ENCODE measurements around the gene MAPRE2. TPM values are rescaled to one million over a fixed set of nuclear protein-coding genes. Genes with fewer than 3 reads are reported as not detected.

MAPRE2 gene
- total RNA-seq, 2 donors from 2014 or later: 32.8 to 44.4 TPM

DNA sequence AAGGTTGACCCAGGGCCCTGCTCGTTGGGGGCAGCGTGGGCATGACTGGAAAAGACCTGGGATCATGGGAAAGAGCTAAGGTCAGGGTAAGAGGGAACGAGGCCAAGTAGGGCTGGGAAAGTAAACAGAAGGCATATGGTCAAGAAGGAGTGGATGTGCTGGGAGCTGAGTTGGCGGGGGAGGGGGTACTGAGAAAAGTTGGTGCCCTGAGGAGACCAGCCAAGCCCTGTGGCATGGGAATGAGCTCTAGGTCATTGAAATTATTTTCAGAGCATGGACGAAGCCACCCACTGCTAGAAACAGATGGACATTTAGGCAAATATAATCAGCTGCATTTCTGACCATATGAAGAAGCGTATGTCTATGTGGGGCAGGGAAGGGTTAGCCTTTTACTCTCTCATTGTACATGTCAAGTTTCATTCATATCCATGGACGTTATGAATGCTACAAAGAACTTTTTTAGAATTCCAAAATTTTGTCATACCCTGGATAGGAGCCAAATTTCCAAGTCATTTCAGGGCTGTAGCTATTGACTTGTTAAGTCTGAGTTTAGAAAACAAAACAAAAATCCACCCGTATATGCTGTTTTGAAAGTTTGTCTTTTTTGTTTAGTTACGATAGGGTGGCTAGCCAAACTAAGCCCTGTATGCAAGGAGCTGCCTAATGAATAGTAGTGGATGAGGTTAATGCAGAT is 19.1 kb downstream of the MAPRE2 start:
- Mint-ChIP-seq H3K4me1 (ENCODE audit: low read depth in 2 of 2) (peaks cover 41 to 54% of the 10 kb centered on the region in 2 donors), H3K27me3 (no peaks in the 10 kb centered on the region), H3K9me3 (no peaks in the 10 kb centered on the region), H3K27ac (peak overlapping the region in 1 of 2 donors; percentile 58), H3K36me3 (no peaks in the 10 kb centered on the region), H3K4me3 (no peak overlapping the region)
- no peak for DNase-seq (ENCODE audit: low spot score)
- no peak for ATAC-seq

DNA sequence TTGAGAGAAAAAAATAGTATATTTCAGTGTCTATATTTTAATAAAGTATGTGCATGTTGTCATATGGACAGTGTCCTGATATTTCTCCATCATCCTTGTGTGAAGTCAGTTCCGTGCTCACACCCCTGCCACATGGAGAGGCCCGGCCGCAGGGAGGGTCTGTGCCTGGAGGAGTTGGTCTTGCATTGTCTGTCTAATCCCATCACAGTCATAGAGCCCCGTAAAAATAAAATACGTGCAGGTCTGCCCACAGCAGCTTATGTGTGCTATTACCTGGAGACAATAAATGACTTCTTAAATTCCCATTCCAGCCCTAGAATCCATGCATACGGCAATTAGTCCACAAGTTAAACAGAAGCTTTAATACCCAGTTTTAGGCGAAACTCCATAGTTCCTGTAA is 20.1 kb downstream of the MAPRE2 start:
- no peak overlapping the region for H3K4me3 Mint-ChIP-seq
- ATAC-seq (no peak), DNase-seq (ENCODE audit: low spot score) (no peak)
- no peaks in the 10 kb centered on the region for H3K27me3 Mint-ChIP-seq
- peak overlapping the region; percentile 9 to 58 for H3K27ac Mint-ChIP-seq
- no peaks in the 10 kb centered on the region for H3K36me3 Mint-ChIP-seq
- H3K9me3 Mint-ChIP-seq: no peaks in the 10 kb centered on the region
- H3K4me1 Mint-ChIP-seq (ENCODE audit: low read depth in 2 of 2): peaks cover 39 to 58% of the 10 kb centered on the region in 2 donors

DNA sequence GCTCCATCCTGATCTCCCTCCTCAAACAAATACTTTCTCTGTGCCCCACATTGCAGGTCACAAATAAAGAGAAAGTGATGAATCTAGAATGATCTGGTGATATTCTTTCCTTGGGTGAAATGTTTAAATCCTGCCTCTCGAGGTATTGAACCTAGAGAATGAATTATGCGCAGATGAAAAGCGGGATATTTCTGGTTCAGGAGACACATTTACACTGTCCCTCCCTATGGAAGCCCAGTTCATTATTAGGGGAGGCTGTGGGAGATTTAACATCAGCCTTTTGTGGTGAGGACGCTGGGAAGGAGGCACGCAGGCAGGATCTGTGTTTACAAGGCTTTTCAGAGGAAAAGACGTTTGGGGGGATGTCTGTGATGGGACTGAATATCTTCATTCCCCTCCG is 20.6 kb downstream of the MAPRE2 start:
- Mint-ChIP-seq H3K4me3 (no peak overlapping the region), H3K27me3 (no peaks in the 10 kb centered on the region), H3K27ac (peak overlapping the region; percentile 9 to 58), H3K4me1 (ENCODE audit: low read depth in 2 of 2) (peaks cover 36 to 57% of the 10 kb centered on the region in 2 donors), H3K9me3 (no peaks in the 10 kb centered on the region), H3K36me3 (no peaks in the 10 kb centered on the region)
- DNase-seq (ENCODE audit: low spot score) (no peak), ATAC-seq (no peak)

DNA sequence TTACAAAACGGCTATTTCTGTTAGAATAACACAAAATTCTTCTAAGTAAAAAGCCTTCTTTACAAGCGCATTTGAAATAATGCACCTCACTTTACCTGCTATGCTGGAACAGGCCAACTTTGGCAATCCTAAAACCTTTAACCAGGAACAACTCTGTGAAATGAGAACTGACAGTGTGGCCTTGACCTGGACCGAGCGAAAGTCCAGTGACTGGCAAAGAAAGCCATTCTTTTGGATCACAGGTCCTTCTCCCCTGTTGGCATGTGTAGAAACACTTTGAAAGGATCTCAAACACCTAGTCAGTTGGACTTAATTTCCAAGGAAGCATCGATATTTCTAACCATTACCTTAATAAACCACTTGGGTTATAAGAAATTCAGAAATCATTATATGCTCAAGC is 21.2 kb downstream of the MAPRE2 start:
- no peaks in the 10 kb centered on the region for H3K27me3 Mint-ChIP-seq
- no peaks in the 10 kb centered on the region for H3K9me3 Mint-ChIP-seq
- ATAC-seq: no peak
- no peak for DNase-seq (ENCODE audit: low spot score)
- no peaks in the 10 kb centered on the region for H3K36me3 Mint-ChIP-seq
- peaks cover 36 to 58% of the 10 kb centered on the region in 2 donors for H3K4me1 Mint-ChIP-seq (ENCODE audit: low read depth in 2 of 2)
- H3K27ac Mint-ChIP-seq: peak overlapping the region in 1 of 2 donors; percentile 70
- H3K4me3 Mint-ChIP-seq: no peak overlapping the region

DNA sequence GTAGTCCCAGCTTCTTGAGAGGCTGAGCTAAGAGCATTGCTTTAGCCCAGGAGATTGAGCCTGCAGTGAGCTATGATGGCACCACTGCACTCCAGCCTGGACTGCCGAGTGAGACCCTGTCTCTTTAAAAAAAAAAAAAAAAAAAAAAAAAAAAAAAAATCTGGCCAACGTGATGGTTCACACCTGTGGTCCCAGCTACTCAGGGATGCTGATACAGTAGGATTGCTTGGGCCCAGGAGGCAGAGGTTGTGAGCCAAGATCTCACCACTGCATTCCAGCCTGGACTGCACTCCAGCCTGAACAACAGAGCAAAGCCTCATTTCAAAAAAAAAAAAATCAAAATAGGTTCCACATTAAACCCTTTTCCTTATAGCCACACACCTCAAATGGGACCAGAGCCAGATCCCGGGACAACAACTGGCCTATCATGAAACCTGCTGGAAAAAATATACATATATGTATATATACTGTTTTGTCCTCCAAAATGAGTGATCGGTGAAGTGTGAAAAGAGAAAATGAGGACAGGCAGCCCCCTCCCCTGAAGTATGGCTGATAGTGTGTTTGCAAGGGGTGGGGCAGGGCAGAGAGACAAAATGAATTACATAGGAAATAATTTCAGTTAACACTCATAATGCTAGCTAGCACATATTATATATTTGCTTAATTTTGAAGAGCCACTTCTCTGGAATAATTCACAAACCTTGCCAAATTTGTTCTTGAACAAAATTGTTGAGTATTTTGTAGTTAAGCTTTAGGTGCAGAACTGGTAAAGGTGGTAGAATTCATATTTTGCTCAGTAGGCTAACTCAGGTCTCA is 22.9 kb downstream of the MAPRE2 start:
- no peaks in the 10 kb centered on the region for H3K27me3 Mint-ChIP-seq
- no peak for ATAC-seq
- H3K27ac Mint-ChIP-seq: peak overlapping the region in 1 of 2 donors; percentile 48
- peaks cover 38 to 60% of the 10 kb centered on the region in 2 donors for H3K4me1 Mint-ChIP-seq (ENCODE audit: low read depth in 2 of 2)
- H3K9me3 Mint-ChIP-seq: no peaks in the 10 kb centered on the region
- no peak overlapping the region for H3K4me3 Mint-ChIP-seq
- no peaks in the 10 kb centered on the region for H3K36me3 Mint-ChIP-seq
- DNase-seq (ENCODE audit: low spot score): no peak

DNA sequence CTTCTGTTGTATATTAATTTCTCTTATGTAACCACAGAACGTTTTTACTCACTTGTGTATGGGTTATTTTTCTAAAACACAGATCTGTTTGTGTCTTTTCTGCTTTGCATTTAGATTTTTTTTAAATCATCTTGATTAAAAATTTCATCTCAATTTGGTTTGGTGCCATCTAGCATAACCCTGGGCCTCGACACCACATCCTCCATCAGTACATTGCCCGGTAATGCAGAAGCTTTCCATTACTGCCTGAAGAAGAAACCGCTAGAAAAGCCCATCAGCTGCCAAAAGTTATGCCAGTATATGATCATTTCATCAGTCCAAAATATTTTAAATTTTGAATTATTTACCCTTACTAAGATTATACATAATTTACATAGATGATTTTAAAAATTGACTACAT is 26.2 kb downstream of the MAPRE2 start:
- Mint-ChIP-seq H3K9me3 (no peaks in the 10 kb centered on the region), H3K4me1 (ENCODE audit: low read depth in 2 of 2) (peaks cover 33 to 46% of the 10 kb centered on the region in 2 donors), H3K27me3 (no peaks in the 10 kb centered on the region), H3K4me3 (no peak overlapping the region), H3K27ac (peak overlapping the region; percentile 9 to 74), H3K36me3 (peaks cover 6% of the 10 kb centered on the region)
- ATAC-seq (no peak), DNase-seq (ENCODE audit: low spot score) (no peak)

DNA sequence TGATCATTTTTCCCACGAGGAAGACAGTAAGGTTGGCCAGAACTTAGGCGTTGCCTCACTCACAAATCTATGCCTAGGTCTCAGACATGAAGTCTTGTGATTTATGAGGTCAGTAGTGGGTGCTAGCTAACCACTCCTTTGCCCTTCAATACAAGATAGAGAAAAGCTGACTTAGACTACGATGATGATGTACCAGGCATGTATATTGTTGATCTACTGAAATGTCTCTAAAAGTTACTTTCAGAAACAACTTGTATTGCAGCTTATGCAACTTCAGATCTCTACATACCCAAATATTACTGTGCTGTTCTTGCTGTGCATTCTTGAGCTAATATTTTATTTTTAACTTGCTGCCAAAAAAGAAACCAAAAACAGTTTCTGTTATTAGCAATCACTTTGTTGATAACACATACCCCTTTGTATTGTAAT is 30.6 kb downstream of the MAPRE2 start:
- ATAC-seq (peak in 1 of 2 donors; percentile 60), DNase-seq (ENCODE audit: low spot score) (no peak)
- Mint-ChIP-seq H3K27me3 (no peaks in the 10 kb centered on the region), H3K36me3 (peaks cover 6% of the 10 kb centered on the region), H3K4me1 (ENCODE audit: low read depth in 2 of 2) (peaks cover 41 to 58% of the 10 kb centered on the region in 2 donors), H3K9me3 (no peaks in the 10 kb centered on the region), H3K27ac (peak overlapping the region; percentile 70 to 79), H3K4me3 (peak overlapping the region; percentile 16)

DNA sequence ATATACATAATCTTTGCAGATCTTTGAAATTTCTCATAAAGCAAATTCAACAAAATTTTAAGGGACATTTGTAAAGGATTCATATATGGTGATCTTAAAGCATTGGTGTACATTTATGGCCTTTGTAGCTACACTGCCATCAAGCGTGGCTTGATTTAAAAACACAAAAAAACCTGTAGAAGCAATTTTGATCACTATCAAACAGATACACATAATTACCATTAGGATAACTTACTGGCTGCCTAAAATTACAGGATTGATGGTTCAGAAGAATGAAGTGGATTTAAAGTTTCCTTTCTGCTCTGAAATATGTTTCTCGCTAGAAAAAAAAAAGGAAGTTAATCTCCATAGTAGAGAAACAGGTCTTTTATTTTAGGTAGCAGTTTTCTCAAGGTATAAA is 31.4 kb downstream of the MAPRE2 start:
- no peak for ATAC-seq
- H3K4me1 Mint-ChIP-seq (ENCODE audit: low read depth in 2 of 2): peaks cover 41 to 59% of the 10 kb centered on the region in 2 donors
- H3K4me3 Mint-ChIP-seq: no peak overlapping the region
- peaks cover 6% of the 10 kb centered on the region for H3K36me3 Mint-ChIP-seq
- no peak for DNase-seq (ENCODE audit: low spot score)
- no peaks in the 10 kb centered on the region for H3K27me3 Mint-ChIP-seq
- H3K9me3 Mint-ChIP-seq: no peaks in the 10 kb centered on the region
- H3K27ac Mint-ChIP-seq: peak overlapping the region; percentile 70 to 79

DNA sequence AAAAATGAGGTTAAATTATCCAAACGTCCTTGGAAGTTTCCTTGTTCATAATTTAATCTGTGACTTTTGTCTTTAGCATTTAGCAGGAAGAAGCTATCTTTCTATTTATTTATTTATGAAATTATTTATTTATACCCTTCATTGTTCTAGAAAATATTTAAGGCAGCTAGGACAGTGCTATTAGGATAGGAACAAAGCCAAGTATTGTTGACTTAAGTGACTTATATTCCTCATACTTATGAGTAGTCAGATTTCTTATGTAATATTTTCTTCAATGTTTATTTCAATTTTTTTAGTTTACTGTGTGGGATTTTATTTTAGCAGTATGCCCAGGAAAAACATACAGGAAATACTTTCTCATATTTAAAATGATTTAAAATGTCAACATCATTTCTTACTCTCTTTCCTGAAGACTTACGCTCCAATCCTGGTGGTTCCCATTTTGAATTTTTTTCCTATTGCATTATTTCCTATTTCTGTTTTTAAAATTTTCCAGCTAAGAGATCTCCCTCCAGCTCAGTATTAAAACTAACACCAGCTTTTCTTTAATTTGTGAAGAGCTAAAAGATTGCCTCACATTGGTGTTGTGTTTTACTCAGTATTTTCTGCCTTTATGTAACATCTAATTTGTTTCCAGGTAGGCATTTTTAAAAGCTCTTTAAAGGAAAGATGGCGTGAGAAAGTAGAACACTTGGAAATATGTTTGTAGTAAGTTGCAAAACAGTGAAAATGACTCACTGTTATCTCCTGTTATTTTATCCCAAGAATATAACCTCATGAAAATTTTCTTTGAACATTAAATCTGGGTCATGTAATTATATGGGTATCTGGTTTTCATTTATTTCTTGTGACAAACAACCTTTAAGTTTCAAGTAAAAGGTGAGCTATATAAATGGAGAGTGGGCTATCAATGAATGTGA is 32.2 kb downstream of the MAPRE2 start:
- Mint-ChIP-seq H3K9me3 (no peaks in the 10 kb centered on the region), H3K4me1 (ENCODE audit: low read depth in 2 of 2) (peaks cover 40 to 57% of the 10 kb centered on the region in 2 donors), H3K4me3 (no peak overlapping the region), H3K36me3 (peaks cover 6% of the 10 kb centered on the region), H3K27ac (peak overlapping the region in 1 of 2 donors; percentile 80), H3K27me3 (no peaks in the 10 kb centered on the region)
- ATAC-seq: no peak
- DNase-seq (ENCODE audit: low spot score): no peak

DNA sequence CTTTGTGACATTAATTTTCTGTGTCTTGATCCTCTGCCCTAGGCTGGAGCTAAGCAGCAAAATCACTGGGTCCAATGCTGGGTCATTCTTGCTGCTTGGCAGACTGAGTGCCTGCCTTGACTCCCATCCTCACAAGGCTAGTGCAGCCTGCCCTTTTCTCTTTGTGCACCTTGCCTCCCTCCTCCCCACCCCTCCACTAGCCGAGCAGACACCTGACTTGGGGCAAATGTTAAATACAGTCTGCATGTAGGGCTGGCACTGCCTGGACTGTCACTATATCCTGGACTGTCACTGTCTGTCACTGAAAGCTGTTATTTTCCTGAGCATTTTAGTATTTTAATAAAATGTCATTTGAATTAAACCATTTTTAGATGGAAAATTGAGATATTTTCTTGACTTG is 33.4 kb downstream of the MAPRE2 start:
- Mint-ChIP-seq H3K27me3 (no peaks in the 10 kb centered on the region), H3K9me3 (no peaks in the 10 kb centered on the region), H3K27ac (peak overlapping the region in 1 of 2 donors; percentile 80), H3K4me1 (ENCODE audit: low read depth in 2 of 2) (peaks cover 44 to 62% of the 10 kb centered on the region in 2 donors), H3K36me3 (peaks cover 12% of the 10 kb centered on the region), H3K4me3 (no peak overlapping the region)
- DNase-seq (ENCODE audit: low spot score) (no peak), ATAC-seq (no peak)

DNA sequence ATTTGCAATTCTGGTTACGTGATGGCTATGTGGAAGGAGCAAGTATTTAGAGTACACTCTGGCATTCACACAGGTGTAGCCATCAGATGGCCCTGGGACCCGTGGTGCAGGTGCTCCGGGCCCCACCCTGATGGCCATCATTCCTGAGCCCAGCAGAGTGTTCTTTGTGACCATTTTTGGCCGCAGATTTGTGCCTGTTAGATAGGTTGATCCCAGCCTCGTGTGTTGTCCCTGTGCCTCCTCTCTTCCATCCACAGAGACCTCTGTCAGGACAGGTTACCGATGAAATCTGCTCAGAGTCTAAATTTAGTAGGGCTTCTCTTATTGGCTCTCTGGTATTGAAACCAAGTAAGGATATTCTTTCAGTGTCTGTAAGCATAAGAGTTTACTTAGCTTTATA is 33.9 kb downstream of the MAPRE2 start:
- peaks cover 12% of the 10 kb centered on the region for H3K36me3 Mint-ChIP-seq

DNA sequence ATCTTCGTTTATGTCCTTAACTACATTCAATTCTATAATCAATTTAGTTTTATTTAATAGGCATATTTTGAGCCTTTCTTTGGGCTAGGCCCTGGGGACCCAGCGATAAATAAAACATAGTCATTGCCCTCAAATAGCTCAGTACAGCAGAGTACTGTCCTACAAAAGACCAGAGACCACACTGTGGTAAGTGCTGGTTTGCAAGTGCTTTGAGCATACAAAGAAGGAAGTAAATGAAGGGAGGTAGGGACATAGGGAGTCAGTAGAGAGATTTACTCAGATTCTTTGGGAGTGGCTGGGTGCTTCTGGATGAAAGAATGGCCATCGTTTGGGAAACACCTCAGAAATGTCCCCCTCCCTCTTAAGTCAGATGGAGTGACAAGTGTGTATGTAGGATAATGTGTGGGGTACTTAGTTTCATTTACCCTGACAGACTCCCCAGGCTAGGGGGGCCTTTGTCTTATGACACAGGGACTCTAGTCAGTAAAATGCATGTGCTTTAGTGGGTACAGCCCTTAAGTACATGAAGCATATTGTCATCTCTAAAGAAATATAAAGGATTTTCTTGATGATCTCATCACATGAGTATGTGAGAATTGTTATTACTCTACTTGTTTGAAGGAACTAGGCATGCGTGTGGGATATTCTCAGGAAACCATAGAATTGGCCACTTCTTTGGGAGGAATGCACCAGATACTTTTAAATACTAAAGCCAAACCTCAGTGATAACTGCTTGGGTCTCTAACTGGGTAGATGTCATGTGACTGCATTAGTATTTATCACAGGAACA is 35.1 kb downstream of the MAPRE2 start:
- Mint-ChIP-seq H3K4me1 (ENCODE audit: low read depth in 2 of 2) (peaks cover 45 to 58% of the 10 kb centered on the region in 2 donors), H3K4me3 (no peak overlapping the region), H3K27me3 (no peaks in the 10 kb centered on the region), H3K27ac (peak overlapping the region; percentile 3 to 75), H3K9me3 (no peaks in the 10 kb centered on the region), H3K36me3 (peaks cover 12% of the 10 kb centered on the region)
- ATAC-seq: peak in 1 of 2 donors; percentile 44
- DNase-seq (ENCODE audit: low spot score): no peak

More for the DNA sequence above, 33.9 kb downstream of the MAPRE2 start:
- no peaks in the 10 kb centered on the region for H3K9me3 Mint-ChIP-seq
- H3K4me3 Mint-ChIP-seq: no peak overlapping the region
- ATAC-seq (no peak), DNase-seq (ENCODE audit: low spot score) (no peak)
- peaks cover 48 to 64% of the 10 kb centered on the region in 2 donors for H3K4me1 Mint-ChIP-seq (ENCODE audit: low read depth in 2 of 2)
- H3K27me3 Mint-ChIP-seq: no peaks in the 10 kb centered on the region
- peak overlapping the region in 1 of 2 donors; percentile 75 for H3K27ac Mint-ChIP-seq

DNA sequence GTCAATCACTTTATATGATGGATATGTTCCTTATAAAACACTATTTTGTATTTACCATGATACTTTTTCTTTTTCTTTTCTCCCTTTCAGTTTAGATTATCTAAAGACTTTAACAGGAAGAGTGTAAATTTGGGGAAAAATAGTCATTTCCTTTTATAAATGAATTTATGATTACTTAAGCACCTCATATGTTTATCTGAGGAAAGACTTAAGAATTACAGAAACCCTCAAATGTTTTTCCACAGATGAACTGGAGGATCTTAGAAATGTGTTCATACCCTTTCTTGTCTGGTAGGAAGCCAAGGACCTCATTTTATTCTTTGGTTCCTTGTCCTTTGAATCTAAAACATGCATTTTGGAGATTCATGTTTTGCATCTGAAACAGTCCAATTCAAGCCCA is 36.7 kb downstream of the MAPRE2 start:
- H3K9me3 Mint-ChIP-seq: no peaks in the 10 kb centered on the region
- peaks cover 7% of the 10 kb centered on the region for H3K36me3 Mint-ChIP-seq
- H3K27ac Mint-ChIP-seq: no peak overlapping the region
- H3K27me3 Mint-ChIP-seq: no peaks in the 10 kb centered on the region
- DNase-seq (ENCODE audit: low spot score) (no peak), ATAC-seq (no peak)
- peaks cover 40 to 57% of the 10 kb centered on the region in 2 donors for H3K4me1 Mint-ChIP-seq (ENCODE audit: low read depth in 2 of 2)
- no peak overlapping the region for H3K4me3 Mint-ChIP-seq
